GM19238 (cell line): Measurements from ENCODE around the gene HSD17B12.
A peak's percentile ranks its signal among the peaks of the same experiment; 100 is the strongest.

ENCODE experiments used
- DNase-seq: peaks from one replicate; pipeline ENCODE4 v3.0.0; 2011; ENCODE audit warnings: low spot score; ENCODE audit not compliant: insufficient read length

The HSD17B12 gene

GRCh38 chr11:43797866-43798265, 117.3 kb downstream of the HSD17B12 start:
- DNase-seq, result no peak

- DNase-seq, result no peak
These were observed 122.0 kb downstream of the HSD17B12 start for GRCh38 chr11:43802509-43802908.

GRCh38 chr11:43803766-43804165, 123.2 kb downstream of the HSD17B12 start:
- no peak for DNase-seq

DNA sequence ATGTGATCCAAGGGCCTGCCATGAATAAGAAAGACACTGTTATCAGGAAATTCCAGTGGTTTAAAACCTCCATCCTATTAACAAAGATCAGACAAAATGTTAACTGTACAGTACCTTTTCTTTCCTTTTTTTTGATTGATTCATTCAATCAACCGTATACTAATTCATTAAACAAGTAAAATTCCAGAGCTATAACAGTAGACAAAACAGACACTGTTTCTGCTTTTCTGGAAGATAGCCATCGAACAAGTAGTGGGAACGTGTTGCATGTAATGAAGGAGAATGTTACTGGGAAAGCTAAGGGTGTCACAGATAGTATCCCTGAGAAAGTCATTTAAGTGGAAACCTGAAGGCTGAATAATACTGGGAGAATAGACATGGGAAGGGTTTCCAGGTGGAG, 126.4 kb downstream of the HSD17B12 start:
- no peak for DNase-seq

DNA sequence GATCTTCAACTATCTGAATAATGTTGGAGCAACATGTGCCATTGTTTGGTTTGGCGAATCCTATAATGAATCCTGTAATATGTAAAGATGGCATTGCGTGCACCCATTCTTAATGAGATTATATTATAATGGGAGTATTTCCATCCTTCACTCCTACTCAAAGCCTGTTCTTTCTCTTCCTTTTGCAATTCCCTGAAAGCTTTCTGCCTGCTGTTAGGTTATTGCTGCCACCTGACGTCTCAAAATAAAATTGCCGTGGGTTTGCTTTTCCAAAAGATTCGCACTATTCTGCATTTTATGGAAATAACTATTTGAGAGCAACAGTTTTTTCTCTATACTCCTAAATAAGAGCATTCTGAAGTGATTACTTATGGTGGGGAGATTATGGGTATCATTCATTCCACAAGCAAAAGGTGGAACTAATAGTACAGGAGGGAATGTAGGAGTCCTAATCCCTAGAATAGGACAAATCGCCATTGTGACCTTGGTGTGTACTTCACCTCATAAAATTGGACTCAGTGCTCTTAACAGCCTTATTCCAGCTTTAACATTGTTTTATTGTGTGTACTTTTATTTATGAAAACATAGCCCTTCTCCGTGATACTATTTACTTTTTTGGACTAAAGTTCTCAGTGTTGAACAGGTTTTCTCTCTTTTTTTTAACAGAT, 130.5 kb downstream of the HSD17B12 start:
- DNase-seq, result no peak

DNA sequence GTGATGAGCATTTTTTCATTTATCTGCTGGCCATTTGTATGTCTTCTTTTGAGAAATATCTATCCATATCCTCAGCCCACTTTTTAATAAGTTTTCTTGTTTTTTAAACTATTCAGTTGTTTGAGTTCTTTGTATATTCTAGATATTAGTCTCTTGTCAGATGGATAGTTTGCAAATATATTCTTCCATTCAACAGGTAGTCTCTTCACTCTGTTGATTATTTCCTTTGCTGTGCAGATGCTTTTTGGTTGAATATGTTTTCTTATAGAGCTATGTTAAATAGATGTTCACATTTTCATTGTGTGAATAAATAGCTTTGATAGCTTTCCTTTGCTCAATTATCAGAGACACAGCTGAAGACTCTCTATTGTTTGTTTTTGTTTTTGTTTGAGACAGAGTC, 131.9 kb downstream of the HSD17B12 start:
- DNase-seq, result no peak

- DNase-seq, result no peak
These were observed 137.7 kb downstream of the HSD17B12 start for GRCh38 chr11:43818220-43818619.

DNA sequence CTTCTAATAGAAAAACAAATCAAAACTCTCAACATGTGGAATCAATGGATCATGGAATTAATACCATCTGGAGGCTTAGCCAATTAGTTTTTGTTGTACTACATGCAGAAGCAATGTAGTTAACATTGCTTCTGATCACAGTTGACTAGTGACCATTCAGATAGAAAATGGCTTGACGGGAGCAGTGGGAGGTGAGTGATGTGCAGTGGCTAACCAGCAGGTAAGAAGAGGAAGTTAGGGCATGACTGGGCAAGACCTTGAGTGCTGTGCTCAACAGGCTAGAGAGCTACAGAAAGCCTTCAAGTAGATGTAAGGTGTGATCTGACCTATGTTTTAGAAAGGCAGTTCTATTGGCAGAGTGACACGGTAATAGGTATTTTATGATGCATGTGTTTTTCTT, 139.4 kb downstream of the HSD17B12 start:
- no peak for DNase-seq

GRCh38 chr11:43823316-43823715, 142.8 kb downstream of the HSD17B12 start:
- DNase-seq, result no peak

DNA sequence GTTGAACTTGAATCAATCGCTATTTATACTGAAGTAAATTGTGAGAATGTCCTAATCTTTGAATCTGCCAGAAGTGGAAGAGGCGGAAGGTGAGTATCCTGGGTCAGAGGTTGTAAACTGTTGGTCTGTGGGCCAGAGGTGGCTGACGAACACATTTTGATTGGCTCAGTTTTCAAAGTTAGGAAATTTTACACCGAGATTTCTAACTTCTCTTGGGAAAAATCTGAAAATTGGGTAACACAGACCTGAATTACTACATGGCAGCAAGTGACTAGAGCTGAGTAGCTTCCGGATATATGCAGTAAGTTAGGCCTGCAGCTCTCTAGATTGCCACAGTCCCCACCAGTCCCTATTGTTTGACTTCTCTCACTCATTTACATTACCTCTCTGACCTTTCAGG, 143.3 kb downstream of the HSD17B12 start:
- no peak for DNase-seq

DNA sequence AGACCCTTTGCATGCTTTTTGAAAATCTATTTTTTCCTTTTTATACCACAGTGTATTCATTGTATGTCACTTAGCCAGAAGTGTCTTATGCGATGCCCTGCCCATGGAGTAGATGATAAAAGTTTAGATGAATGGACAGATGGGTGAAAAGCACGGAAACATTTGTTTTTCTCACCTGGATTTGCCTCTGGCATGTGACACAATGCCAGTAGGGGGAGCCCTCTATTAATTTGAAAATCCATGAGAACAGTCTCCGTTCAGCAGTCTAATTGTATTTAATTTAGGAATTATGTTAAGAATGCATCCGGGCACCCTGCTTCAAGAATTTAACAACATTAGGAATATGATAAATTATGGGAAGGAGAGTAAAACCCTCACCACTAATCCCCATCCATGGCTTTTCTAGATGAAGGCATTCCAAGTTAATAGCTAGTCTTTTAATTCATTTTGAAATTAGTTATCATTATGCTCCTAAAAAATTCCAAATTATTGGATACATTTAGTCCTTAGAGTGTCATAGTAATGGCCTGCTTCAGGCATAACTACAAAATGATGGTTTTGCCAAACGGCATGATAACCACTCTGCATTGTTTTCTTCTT, 144.8 kb downstream of the HSD17B12 start:
- DNase-seq, result no peak

DNA sequence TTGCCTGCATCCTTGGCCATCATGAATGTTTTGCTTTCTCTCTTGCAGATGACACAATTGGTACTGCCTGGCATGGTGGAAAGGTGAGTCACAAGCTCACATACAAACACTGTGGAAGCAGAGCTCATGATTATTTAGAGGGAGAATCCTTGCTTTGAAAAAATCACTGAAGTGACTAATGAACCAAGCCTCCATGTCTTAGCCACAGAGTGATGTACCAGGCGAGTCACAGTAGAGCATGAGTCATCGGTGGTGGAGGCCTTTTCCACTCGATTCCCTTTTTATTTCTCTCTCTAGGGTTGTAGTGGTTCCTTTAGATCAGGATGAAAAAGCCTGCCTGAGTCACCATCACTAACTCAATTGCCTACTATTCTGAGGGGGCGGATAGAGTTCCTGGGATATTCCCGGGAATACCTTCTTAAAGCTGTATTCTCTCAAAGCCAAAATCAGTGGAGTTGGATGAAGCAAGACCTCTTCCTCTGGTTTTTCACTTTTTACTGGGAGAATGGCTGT, 150.4 kb downstream of the HSD17B12 start:
- DNase-seq, result no peak

DNA sequence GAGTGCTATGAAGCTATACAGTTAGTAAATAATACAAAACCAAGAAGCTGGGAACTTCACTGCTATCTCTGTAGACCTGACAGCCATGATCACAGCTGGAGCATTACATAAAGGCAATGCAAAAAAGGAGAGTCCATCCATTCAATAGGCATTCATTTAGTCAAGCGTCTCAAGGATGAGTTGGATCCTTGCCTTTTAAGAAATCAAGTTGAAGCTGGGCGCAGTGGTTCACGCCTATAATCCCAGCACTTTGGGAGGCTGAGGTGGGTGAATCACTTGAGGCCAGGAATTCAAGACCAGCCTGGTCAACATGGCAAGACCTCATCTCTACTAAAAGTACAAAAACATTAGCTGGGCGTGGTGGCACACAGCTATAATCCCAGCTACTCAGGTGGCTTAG, 152.0 kb downstream of the HSD17B12 start:
- DNase-seq, result no peak

DNA sequence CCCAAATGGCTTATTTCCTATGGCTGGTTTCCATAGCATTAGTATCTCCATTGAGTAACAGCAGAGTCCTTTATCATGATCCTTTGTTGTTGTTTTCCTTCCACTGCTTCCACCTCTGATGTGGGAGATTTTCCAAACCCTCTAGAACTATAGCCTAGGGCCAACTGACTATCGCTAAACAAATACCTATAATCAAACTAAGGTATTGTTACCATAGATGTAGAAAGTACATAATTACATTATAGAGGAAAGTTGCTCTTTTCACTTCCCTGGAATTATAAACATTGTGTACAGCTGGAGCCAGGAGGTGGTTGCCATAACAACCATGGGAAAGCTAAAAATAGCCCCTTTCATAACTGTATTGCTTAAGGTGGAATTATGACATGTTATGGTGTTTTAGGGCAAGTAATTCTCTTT, 153.1 kb downstream of the HSD17B12 start:
- no peak for DNase-seq

DNA sequence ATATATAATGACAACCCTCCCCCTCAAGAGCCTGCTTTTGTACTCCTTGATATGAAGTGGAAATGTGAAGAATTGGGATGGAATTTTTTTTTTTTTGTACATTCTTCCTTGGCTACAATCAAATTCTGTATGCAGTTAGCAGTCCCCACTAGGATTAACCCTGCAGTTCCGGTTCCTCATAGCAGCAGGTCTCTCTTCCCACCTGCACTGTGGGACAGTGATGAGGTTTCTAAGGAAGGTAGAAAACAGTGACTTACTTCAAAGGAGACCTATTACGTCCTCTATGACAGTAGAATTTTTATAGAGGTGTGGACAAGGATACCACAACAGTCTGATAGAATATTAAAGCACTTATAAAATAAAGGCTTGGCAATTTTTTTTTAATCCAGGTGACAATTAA, 153.7 kb downstream of the HSD17B12 start:
- no peak for DNase-seq

DNA sequence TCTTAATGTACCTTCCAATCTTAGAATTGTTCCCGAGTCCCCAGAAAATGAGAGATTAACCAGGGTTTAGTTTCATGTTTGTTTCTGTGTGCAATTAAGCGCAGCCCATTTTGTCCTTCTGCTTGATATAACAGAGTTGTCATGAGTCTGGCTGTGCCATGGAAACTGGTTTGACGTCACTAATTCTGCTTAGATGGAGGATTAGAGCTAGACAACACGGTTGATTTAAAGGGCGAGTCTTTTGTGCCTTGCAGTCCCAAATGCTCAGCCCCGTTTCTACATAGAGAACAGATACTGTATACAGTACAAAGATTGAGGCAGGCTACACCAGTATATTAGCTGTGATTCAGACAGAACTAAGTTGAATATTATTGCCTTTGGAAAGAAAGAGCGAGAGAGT, 154.6 kb downstream of the HSD17B12 start:
- DNase-seq, result no peak

- DNase-seq, result no peak
These were observed 157.3 kb downstream of the HSD17B12 start for GRCh38 chr11:43837879-43838278.

- no peak for DNase-seq
These were observed 161.5 kb downstream of the HSD17B12 start for GRCh38 chr11:43842021-43842420.

- DNase-seq, result no peak
These were observed 165.3 kb downstream of the HSD17B12 start for GRCh38 chr11:43845816-43846215.

DNA sequence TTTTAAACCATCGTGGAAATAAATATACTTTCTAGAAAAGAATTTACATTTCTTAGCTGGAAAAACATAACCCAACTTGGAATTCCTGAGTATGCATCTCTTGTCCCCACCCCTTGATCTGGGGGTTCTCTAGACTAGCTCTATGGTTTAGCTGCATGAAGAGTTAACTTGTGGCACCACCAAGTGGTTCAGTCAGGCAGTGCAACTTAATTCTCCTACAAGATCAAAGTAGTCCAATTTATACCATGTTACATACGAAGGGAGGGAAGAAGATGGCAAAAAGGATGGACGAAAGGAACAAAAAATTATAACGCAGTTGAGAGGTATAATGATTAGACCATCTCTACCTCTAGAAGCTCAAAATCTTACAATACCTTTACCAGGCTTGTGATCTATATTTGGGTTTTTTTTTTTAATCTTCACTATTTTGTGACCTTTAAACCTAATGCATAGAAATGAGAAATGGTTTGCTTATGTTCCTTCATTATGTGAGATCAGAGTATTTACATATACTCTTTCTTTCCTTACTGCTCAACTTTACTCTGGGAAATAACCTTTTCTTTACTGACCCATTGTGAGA, 171.6 kb downstream of the HSD17B12 start:
- DNase-seq, result peak; percentile 18

DNA sequence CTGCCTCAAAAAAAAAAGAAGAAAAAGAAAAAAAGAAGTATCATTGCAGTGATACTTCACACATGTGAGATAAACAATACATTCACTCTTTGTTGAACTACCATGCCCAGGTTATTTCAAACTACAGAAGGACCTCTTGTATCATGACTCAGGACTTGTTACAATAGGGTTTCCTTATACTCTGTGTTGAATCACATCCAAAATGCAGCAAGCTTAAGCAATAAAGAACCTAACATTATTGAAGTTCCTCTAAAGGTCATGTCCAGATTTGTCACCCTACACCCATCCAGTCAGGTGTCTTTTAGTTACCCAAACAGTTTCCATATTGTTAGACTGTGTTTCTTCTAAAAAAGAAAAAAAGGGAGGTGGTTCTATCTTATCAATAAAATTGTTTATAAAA, 173.2 kb downstream of the HSD17B12 start:
- no peak for DNase-seq

DNA sequence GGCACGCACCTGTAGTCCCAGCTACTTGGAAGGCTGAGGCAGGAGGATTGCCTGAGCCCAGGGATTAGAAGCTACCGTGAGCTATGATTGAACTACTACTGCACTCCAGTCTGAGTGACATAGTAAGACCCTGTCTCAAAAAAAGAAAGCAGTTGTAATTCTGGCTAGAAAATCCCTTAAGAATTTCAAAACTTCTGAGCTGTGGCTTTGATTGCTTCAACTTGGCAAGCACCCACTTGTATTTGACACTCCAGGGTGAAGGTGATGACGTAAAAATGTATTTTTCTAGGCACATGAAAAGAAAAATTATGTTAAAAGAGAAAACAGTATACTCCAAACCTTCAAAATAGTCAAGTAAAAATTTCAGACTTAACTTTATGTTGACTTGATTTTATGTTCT, 176.5 kb downstream of the HSD17B12 start:
- no peak for DNase-seq

DNA sequence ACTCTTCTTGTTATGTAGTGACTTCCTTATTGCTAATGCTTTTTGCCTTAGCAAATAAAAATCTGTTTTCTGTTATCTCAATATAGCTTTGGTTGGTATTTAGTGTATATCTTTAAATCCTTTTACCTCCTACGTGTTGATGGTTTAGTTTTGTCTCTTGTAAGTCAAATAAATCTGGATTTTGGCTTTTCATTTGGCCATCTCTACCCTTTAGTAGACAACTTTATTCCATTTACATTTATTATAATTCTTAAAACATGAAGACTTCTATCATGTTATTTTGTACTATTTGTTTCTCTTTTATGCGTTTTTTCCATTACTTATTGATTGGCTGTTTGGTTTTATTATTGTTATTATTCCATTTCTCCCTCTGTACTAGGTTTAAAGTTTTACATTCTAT, 180.6 kb downstream of the HSD17B12 start:
- no peak for DNase-seq
